Hypothalamus (tissue), 51 donors: ENCODE results near the gene ACOT4.
"Not testable (repeated sequence)": the region's sequence is repeated elsewhere in the genome, so short reads cannot be mapped to it uniquely, and the experiment has no call there.

Experiments
- DNase-seq, 51 donors: peaks; one replicate each; lab custom pipeline; 2025; lab: John Stamatoyannopoulos, UW

The ACOT4 gene

DNA sequence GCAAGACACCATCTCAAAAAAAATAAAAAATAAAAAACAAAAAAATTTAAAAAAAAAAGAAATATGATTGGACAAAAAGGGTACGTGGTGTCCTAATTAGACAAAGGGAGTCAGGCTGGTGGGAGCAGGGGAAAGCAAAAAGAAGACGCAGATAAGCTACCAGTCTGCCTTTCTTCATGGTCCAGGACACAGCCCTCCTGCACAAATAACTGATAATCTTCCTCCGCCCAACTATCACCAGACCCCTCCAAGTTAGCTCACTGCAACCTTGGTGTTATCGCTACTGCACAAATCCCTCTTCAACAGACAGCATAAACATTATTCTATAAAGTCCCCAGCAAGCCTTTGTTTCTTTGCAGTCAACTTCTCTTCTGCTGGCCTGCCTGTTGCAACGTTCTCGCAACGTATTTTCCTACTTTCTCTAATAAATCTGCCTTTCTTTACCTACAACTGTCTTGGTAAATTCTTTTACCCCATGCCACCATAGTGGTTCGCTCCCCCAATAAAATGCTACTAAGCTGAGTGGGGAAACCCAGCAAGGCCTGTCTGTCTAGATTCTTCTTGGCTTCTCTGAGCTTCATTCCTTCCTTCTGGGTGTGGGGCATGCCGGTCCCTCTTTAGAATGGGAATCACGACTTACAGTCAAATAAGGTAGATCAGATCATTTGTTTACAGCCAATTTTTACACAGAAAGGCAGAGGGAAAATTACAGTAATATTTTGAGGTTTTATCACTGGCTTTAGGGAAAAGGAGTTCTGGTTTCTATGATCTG lies 38.5 kb downstream of the ACOT4 start:
- no peak for DNase-seq

DNA sequence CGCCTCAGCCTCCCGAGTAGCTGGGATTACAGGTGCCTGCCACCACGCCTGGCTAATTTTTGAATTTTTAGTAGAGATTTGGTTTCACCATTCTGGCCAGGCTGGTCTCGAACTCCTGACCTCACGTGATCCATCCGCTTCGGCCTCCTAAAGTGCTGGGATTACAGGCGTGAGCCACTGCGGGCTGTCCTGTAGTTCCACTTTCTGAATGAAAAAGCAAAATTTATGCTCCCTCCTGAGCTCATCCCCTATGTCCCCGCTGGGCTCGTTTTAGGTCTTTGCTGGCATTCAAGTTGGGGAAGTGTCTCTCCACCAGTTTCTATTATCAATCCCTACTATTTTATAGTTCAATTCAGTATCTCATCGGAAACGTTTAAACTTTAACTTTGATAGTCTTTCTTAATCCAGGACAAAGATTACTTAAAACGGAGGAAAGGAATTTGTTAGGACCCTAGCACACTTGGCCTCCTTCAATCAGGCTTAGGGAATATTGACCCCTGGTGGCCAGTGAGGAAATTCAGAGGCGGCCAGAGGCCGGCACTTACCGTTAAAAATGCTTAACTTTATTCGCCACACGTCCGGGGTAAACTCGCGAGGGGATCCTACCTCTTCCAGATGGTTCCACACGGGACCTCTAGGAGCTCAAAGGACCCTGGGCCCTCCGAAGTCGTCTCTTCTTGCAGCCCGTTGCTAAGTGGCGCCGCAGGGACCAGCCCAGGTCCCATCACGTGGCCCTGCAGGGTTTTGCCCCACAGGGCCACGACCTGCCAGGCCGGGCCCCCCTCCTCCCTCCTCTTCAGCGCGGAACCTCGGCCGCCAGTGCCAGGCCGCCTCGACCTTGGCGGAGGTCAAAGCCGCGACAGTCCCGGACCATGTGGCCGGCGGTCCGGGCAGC lies 41.7 kb downstream of the ACOT4 start:
- DNase-seq = peak in 49 of 51 donors; percentile 6 to 79 (median 58)

DNA sequence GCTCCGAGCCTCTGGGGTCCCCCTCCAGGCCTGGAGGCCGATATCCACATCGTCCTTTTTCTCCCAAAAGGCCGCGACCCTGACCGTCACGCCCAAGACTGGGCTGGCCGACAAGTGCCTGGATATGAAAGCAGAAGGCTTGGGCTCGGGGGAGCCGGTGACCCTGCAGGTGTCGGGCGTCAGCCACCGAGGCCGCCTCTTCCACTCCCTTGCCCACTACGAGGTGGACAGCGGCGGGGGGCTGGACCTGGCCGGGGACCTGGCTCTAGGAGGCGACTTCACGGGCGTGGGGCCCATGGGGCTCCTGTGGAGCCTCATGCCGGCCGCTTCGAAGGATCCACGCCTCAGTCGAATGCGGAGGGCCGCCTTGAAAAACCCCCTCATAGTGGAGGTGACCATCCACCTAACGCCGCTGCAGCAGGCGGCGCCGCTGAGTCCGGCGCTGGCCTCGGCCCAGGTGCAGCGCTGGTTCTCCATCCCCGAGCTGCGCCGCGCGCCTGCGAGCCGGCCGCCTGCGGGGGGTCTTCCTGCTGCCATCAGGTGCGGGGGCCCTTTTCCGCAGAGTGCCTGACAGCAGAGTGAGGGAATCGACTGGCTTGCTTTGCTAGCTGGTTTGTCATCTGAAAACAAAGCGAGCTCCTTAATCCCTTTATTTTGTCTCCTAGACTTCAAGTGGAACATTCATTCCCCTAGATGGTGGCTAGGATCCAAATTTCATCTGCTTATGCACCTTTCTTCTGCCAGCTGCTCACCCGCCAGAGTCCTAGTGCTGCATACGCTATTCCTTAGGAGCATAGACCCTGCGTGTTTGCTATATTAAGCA lies 42.5 kb downstream of the ACOT4 start:
- DNase-seq = peak in 41 of 51 donors; percentile 16 to 67 (median 42)

DNA sequence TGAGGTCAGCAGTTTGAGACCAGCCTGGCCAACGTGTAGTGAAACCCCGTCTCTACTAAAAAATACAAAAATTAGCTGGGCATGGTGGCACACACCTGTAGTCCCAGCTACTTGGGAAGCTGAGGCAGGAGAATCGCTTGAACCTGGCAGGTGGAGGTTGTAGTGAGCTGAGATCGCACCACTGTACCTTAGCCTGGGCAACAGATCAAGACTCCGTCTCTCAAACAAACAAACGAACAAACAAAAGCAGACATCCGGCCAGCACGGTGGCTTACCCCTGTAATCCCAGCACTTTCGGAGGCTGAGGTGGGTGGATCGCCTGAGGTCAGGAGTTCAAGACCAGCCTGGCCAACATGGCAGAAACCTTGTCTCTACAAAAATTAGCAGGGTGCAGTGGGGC lies 44.7 kb downstream of the ACOT4 start:
- DNase-seq = not testable (repeated sequence)

DNA sequence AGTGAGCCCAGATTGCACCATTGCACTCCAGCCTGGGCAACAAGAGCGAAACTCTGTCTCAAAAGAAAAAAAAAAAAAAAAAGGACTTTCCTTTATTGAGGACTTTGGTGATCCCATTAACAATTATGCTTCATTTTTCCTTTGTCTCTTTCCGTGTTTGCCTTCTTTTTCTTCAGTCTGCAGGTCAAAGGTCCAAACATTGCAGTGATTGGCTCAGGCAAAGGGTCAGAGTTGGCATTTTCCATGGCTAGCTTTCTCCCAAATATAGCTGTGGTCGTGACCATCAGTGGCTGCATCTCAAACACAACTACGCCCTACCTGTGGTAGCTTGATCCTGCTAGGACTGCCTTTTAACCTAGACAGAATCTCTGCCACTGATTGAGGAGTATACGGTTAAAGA lies 46.2 kb downstream of the ACOT4 start:
- DNase-seq = no peak

DNA sequence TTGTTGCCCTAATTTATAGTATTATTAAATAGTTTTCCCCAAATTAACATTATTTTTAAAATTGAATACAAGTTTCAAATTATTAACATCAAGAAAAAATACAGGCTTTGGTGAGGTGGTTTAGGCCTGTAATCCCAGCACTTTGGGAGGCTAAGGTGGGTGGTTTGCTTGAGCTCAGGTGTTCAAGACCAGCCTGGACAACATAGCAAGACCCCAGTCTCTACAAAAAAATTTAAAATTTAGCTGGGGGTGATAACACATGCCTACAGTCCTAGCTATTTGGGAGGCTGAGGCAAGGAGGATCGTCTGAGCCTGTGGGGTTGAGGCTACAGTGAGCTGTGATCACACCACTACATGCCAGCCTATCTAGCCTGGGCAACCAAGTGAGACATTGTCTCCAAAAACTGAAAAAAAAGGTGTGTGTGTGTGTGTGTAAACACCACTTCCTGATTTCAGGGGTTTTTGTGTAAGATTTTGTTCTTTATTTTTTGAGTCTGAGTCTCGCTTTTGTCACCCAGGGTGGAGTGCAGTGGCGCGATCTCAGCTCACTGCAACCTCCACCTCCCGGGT lies 49.2 kb downstream of the ACOT4 start:
- no peak for DNase-seq

DNA sequence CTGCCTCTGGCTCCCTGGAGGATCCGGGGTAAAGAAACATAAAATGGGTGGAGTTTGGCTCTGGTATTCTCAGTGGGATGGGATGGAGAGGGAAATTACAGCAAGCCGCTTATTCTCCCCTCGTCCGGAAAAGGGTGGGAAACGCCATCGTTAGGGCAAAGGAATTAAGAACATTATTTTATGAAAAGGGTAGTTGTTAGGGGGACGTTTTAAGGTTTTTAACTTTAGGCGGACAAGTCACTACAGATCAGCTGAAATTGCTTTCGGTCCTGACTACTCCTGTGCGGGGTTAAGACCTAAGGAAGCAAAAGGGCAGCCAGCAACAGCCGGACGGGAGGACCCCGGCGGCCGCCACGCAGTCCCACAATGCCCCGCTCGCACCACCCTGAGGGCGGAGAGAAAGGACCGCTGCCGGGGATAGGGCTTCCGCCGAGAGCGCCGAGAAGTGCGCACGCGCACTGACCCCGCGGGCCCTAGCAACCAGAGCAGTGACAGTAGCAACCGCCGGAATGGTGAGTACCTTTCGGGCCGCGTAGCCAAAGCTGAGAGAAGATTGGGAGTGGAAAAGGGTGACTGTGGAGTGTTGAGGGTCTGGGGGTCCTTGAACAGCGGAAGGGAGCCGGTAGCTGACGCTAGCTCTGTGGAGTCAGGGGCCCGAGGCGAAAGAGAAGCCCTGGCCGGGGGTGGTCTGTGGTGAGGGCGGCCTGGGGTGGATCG lies 53.0 kb downstream of the ACOT4 start, which contains the start of gene DNAL1:
Gene DNAL1, plus strand, starts transcription at position 456 of the 717 bp plus-strand sequence. Its CDS starts 54 bp downstream, at position 510.
- DNase-seq = peak; percentile 40 to 95 (median 87)

DNA sequence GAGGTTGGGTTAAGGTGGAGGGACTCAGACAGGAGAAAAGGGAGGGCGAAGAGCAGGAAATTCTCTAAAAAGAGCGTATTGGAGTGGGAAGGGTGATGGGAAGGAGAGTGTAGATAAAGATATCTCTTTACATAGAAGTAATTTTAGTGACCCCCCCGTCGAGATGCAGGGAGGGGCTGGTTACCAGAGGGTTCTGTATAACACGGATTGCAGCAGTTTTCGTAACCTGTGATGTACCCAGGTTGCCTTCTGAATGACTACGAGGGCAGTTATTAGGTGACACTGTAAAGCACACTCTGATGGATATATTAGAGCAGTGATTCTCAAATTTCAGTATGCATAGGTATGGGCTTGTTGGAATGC lies 53.6 kb downstream of the ACOT4 start:
- DNase-seq = no peak
